Gastroesophageal sphincter (tissue), 3 donors: ENCODE data around the gene IRS2.

Source experiments
- EP300 ChIP-seq: sonication (generic); formaldehyde crosslinking; IDR thresholded peaks from one replicate; pipeline ENCODE4 v1.6.1; 2017; ENCODE audit warnings: antibody characterized with exemption, mild to moderate bottlenecking
- POLR2A ChIP-seq, 2 donors: fragments of 450-650 bp; IDR thresholded peaks; one replicate each; pipeline ENCODE4 v1.6.1; 2017; ENCODE audit warnings: antibody characterized with exemption in 2 of 2, mild to moderate bottlenecking in 2 of 2, moderate library complexity in 1 of 2
- POLR2AphosphoS5 ChIP-seq: sonication (generic); formaldehyde crosslinking; IDR thresholded peaks from one replicate; pipeline ENCODE4 v1.6.1; 2017; ENCODE audit warnings: antibody characterized with exemption
- TF ChIP-seq, protein P1 (sequence below), 4 experiments: fragments of 200-600 bp in 2 of 4; fragments of 450-650 bp in 2 of 4; sonication (generic) in 1 of 4; IDR thresholded peaks; one replicate each; pipeline ENCODE4 v1.5.1; 2017 to 2019; ENCODE audit warnings: antibody characterized with exemption in 4 of 4, mild to moderate bottlenecking in 2 of 4, moderate library complexity in 2 of 4

DNA sequence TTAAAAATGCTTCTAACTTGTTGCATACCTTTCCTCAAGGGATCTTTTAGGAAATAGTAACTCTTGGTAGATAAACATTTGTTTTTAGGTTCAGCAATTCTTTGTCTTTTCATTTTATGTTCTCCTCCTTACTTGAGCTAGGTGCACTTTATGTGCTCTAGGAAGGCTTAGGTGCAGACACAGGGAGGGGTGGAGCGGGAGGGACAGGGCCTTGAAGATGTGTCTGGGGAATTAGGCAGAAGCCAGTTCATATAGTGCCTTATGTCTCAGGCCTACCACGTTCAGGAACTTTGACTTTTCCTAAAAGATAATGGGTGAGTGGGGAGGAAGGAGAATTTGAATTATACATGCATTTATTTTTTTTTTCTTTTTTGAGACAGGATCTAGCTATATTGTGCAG lies 37.7 kb downstream of the IRS2 start:
- no peak for TF ChIP-seq POLR2A (IDR thresholded peaks at IDR 0.05)
- TF ChIP-seq, protein P1, sequence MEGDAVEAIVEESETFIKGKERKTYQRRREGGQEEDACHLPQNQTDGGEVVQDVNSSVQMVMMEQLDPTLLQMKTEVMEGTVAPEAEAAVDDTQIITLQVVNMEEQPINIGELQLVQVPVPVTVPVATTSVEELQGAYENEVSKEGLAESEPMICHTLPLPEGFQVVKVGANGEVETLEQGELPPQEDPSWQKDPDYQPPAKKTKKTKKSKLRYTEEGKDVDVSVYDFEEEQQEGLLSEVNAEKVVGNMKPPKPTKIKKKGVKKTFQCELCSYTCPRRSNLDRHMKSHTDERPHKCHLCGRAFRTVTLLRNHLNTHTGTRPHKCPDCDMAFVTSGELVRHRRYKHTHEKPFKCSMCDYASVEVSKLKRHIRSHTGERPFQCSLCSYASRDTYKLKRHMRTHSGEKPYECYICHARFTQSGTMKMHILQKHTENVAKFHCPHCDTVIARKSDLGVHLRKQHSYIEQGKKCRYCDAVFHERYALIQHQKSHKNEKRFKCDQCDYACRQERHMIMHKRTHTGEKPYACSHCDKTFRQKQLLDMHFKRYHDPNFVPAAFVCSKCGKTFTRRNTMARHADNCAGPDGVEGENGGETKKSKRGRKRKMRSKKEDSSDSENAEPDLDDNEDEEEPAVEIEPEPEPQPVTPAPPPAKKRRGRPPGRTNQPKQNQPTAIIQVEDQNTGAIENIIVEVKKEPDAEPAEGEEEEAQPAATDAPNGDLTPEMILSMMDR (IDR thresholded peaks at IDR 0.05): no peak
- no peak for TF ChIP-seq EP300
- TF ChIP-seq POLR2AphosphoS5: no peak
